HEK293 (cell line): ENCODE measurements around the gene ST3GAL5.

Experiments used
- MZF1 ChIP-seq: fragments of 450-650 bp; formaldehyde crosslinking; IDR thresholded peaks from 2 replicates; pipeline ENCODE4 v1.5.1; 2017; ENCODE audit warnings: missing biosample characterization, missing genetic modification characterization, borderline replicate concordance
- ZNF10 ChIP-seq: fragments of 450-650 bp; formaldehyde crosslinking; IDR thresholded peaks from 2 replicates; pipeline ENCODE4 v1.5.1; 2017; ENCODE audit warnings: missing biosample characterization, missing genetic modification characterization
- ZNF221 ChIP-seq: fragments of 450-650 bp; formaldehyde crosslinking; IDR thresholded peaks from 2 replicates; pipeline ENCODE4 v1.5.1; 2017; ENCODE audit warnings: missing biosample characterization, missing genetic modification characterization, borderline replicate concordance
- ZNF280D ChIP-seq: fragments of 450-650 bp; formaldehyde crosslinking; IDR thresholded peaks from 2 replicates; pipeline ENCODE4 v1.5.1; 2016; ENCODE audit warnings: missing biosample characterization, missing genetic modification characterization
- ZNF354C ChIP-seq: fragments of 450-650 bp; formaldehyde crosslinking; IDR thresholded peaks from 2 replicates; pipeline ENCODE4 v1.5.1; 2016; ENCODE audit warnings: missing biosample characterization, missing genetic modification characterization, low read depth, borderline replicate concordance
- ZNF501 ChIP-seq: fragments of 450-650 bp; formaldehyde crosslinking; IDR thresholded peaks from 2 replicates; pipeline ENCODE4 v1.5.1; 2016; ENCODE audit warnings: missing biosample characterization, missing genetic modification characterization
- ZNF776 ChIP-seq: fragments of 450-650 bp; formaldehyde crosslinking; IDR thresholded peaks from 2 replicates; pipeline ENCODE4 v1.5.0; 2017; ENCODE audit warnings: missing biosample characterization, missing genetic modification characterization, borderline replicate concordance
- ZSCAN30 ChIP-seq: fragments of 450-650 bp; IDR thresholded peaks from 2 replicates; pipeline ENCODE4 v1.5.1; 2018; ENCODE audit warnings: missing biosample characterization, mild to moderate bottlenecking, missing genetic modification characterization, moderate library complexity
- TF ChIP-seq, protein P1 (sequence below): fragments of 450-650 bp; formaldehyde crosslinking; IDR thresholded peaks from 2 replicates; pipeline ENCODE4 v1.5.1; 2016; ENCODE audit warnings: missing biosample characterization, missing genetic modification characterization
- TF ChIP-seq, protein P2 (sequence below): fragments of 450-650 bp; formaldehyde crosslinking; IDR thresholded peaks from 2 replicates; pipeline ENCODE4 v1.5.1; 2016; ENCODE audit warnings: missing biosample characterization, missing genetic modification characterization

GRCh38 chr2:85929096-85930050 is 40.6 kb upstream of the ST3GAL5 start:
- TF ChIP-seq, protein P1, sequence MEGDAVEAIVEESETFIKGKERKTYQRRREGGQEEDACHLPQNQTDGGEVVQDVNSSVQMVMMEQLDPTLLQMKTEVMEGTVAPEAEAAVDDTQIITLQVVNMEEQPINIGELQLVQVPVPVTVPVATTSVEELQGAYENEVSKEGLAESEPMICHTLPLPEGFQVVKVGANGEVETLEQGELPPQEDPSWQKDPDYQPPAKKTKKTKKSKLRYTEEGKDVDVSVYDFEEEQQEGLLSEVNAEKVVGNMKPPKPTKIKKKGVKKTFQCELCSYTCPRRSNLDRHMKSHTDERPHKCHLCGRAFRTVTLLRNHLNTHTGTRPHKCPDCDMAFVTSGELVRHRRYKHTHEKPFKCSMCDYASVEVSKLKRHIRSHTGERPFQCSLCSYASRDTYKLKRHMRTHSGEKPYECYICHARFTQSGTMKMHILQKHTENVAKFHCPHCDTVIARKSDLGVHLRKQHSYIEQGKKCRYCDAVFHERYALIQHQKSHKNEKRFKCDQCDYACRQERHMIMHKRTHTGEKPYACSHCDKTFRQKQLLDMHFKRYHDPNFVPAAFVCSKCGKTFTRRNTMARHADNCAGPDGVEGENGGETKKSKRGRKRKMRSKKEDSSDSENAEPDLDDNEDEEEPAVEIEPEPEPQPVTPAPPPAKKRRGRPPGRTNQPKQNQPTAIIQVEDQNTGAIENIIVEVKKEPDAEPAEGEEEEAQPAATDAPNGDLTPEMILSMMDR, result no peak
- TF ChIP-seq ZNF221 (tag by site-specific recombination) (no peak), ZNF10 (tag by site-specific recombination) (no peak), ZNF280D (tag by site-specific recombination) (no peak), ZNF776 (no peak), ZNF501 (no peak), MZF1 (no peak), ZNF354C (tag by site-specific recombination) (no peak), ZSCAN30 (tag by site-specific recombination) (no peak)
- TF ChIP-seq, protein P2, sequence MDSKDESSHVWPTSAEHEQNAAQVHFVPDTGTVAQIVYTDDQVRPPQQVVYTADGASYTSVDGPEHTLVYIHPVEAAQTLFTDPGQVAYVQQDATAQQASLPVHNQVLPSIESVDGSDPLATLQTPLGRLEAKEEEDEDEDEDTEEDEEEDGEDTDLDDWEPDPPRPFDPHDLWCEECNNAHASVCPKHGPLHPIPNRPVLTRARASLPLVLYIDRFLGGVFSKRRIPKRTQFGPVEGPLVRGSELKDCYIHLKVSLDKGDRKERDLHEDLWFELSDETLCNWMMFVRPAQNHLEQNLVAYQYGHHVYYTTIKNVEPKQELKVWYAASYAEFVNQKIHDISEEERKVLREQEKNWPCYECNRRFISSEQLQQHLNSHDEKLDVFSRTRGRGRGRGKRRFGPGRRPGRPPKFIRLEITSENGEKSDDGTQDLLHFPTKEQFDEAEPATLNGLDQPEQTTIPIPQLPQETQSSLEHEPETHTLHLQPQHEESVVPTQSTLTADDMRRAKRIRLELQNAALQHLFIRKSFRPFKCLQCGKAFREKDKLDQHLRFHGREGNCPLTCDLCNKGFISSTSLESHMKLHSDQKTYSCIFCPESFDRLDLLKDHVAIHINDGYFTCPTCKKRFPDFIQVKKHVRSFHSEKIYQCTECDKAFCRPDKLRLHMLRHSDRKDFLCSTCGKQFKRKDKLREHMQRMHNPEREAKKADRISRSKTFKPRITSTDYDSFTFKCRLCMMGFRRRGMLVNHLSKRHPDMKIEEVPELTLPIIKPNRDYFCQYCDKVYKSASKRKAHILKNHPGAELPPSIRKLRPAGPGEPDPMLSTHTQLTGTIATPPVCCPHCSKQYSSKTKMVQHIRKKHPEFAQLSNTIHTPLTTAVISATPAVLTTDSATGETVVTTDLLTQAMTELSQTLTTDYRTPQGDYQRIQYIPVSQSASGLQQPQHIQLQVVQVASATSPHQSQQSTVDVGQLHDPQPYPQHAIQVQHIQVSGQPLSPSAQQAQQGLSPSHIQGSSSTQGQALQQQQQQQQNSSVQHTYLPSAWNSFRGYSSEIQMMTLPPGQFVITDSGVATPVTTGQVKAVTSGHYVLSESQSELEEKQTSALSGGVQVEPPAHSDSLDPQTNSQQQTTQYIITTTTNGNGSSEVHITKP, result no peak
